SK-N-SH (cell line): ENCODE data around the gene ASTN2.

Source experiments
- CTCF ChIP-seq: fragments of 200-600 bp; sonication (generic); IDR thresholded peaks from 2 replicates; pipeline ENCODE4 v1.6.1; 2017; ENCODE audit warnings: antibody characterized with exemption, mild to moderate bottlenecking, moderate library complexity
- EP300 ChIP-seq, 2 experiments: IDR thresholded peaks; 2 replicates each; pipeline versions ENCODE4 v1.4.0 to v1.6.1; 2012; ENCODE audit warnings: borderline replicate concordance in 1 of 2, low read depth in 1 of 2, low read length in 1 of 2
- EZH2phosphoT487 ChIP-seq: fragments of 200-600 bp; sonication (generic); IDR thresholded peaks from 2 replicates; pipeline ENCODE4 v1.6.1; 2017; ENCODE audit warnings: low read depth, mixed run types, mild to moderate bottlenecking, antibody characterized with exemption, moderate library complexity, borderline replicate concordance
- GABPA ChIP-seq: IDR thresholded peaks from 2 replicates; pipeline ENCODE4 v1.4.0; 2012; ENCODE audit warnings: low read depth, mild to moderate bottlenecking
- PBX3 ChIP-seq: IDR thresholded peaks from 2 replicates; pipeline ENCODE4; 2012
- RFX5 ChIP-seq: IDR thresholded peaks from 2 replicates; pipeline ENCODE4 v1.6.1; 2012; ENCODE audit warnings: mild to moderate bottlenecking, improper control_type of control experiment, low read length
- SIN3A ChIP-seq: IDR thresholded peaks from 2 replicates; pipeline ENCODE4 v1.6.1; 2012; ENCODE audit warnings: low read depth, mild to moderate bottlenecking, low read length, moderate library complexity, borderline replicate concordance
- TEAD4 ChIP-seq: IDR thresholded peaks from 2 replicates; pipeline ENCODE4 v1.4.0; 2012; ENCODE audit warnings: mild to moderate bottlenecking, borderline replicate concordance; ENCODE audit not compliant: insufficient read depth
- USF2 ChIP-seq: fragments of 150-350 bp; IDR thresholded peaks from 2 replicates; pipeline ENCODE4 v1.6.1; 2017; ENCODE audit warnings: antibody characterized with exemption, low read length, low read depth, borderline replicate concordance
- ZBTB33 ChIP-seq: IDR thresholded peaks from 2 replicates; pipeline ENCODE4 v1.4.0; 2012; ENCODE audit warnings: low read depth, borderline replicate concordance

GRCh38 chr9:116480700-116481099 lies 934.2 kb downstream of the ASTN2 start:
- TF ChIP-seq TEAD4, result no peak
- no peak for TF ChIP-seq GABPA
- no peak for TF ChIP-seq EP300 (IDR thresholded peaks at IDR 0.05; ENCODE audit: borderline replicate concordance in 1 of 2, low read depth in 1 of 2, low read length in 1 of 2)
- no peak for TF ChIP-seq EZH2phosphoT487
- TF ChIP-seq CTCF, result no peak
- no peak for TF ChIP-seq PBX3
- TF ChIP-seq USF2, result no peak
- no peak for TF ChIP-seq ZBTB33
- TF ChIP-seq RFX5, result no peak
- no peak for TF ChIP-seq SIN3A
